HEK293 (cell line): ENCODE measurements around the gene ABTB2.

Experiments used
- CTCF ChIA-PET: fragments of 350-600 bp; formaldehyde crosslinking; extraction: SDS; loops from one replicate; lab custom pipeline; 2021; ENCODE audit warnings: antibody characterized with exemption; lab: Yijun Ruan, JAX
- POLR2A ChIA-PET: fragments of 300-600 bp; formaldehyde crosslinking; extraction: SDS; loops from one replicate; lab custom pipeline; 2020; ENCODE audit warnings: antibody characterized with exemption, inconsistent platforms; lab: Yijun Ruan, JAX
- H3K27ac ChIP-seq: fragments of 200-500 bp; sonication (Bioruptor generic); 2 replicates; pipeline ENCODE4 v1.5.1; 2014; ENCODE audit warnings: low read depth, low read length, control low read depth, inconsistent platforms; ENCODE audit errors: extremely low read depth
- H3K36me3 ChIP-seq, 2 experiments: fragments of 200-500 bp in 1 of 2; sonication (Bioruptor generic) in 1 of 2; 1 replicate in 1 of 2; 2 replicates in 1 of 2; pipeline ENCODE4 v1.5.1; 2014 to 2017; ENCODE audit warnings: inconsistent platforms in 2 of 2, low read length in 2 of 2; ENCODE audit not compliant: control insufficient read depth in 2 of 2, insufficient read depth in 1 of 2
- H3K4me1 ChIP-seq: fragments of 200-500 bp; sonication (Bioruptor generic); 2 replicates; pipeline ENCODE4 v1.5.1; 2014; ENCODE audit warnings: mild to moderate bottlenecking, low read length, inconsistent platforms; ENCODE audit not compliant: control insufficient read depth, insufficient read depth
- H3K4me3 ChIP-seq: 2 replicates; pipeline ENCODE4 v1.5.1; 2011; ENCODE audit warnings: low read depth, mild to moderate bottlenecking, control low read depth, low read length, moderate library complexity
- H3K9me3 ChIP-seq: fragments of 200-500 bp; sonication (Bioruptor generic); 2 replicates; pipeline ENCODE4 v1.5.1; 2014; ENCODE audit warnings: low read depth, low read length, inconsistent platforms; ENCODE audit not compliant: control insufficient read depth, insufficient read depth
- HIC1 ChIP-seq: fragments of 450-650 bp; formaldehyde crosslinking; IDR thresholded peaks from 2 replicates; pipeline ENCODE4 v1.5.1; 2016; ENCODE audit warnings: missing biosample characterization, missing genetic modification characterization
- INSM2 ChIP-seq: fragments of 450-650 bp; formaldehyde crosslinking; IDR thresholded peaks from 2 replicates; pipeline ENCODE4 v1.5.1; 2016; ENCODE audit warnings: missing biosample characterization, missing genetic modification characterization
- PRDM6 ChIP-seq: fragments of 450-650 bp; formaldehyde crosslinking; IDR thresholded peaks from 2 replicates; pipeline ENCODE4 v1.5.1; 2017; ENCODE audit warnings: missing biosample characterization, missing genetic modification characterization
- REPIN1 ChIP-seq: fragments of 450-650 bp; formaldehyde crosslinking; IDR thresholded peaks from 2 replicates; pipeline ENCODE4 v1.5.1; 2017; ENCODE audit warnings: missing biosample characterization, missing genetic modification characterization, low read depth
- TSHZ1 ChIP-seq: fragments of 450-650 bp; formaldehyde crosslinking; IDR thresholded peaks from 2 replicates; pipeline ENCODE4 v1.5.1; 2016; ENCODE audit warnings: missing biosample characterization, missing genetic modification characterization, borderline replicate concordance
- ZBTB49 ChIP-seq: fragments of 450-650 bp; formaldehyde crosslinking; IDR thresholded peaks from 2 replicates; pipeline ENCODE4 v1.5.1; 2016; ENCODE audit warnings: missing biosample characterization, missing genetic modification characterization, low read depth
- ZNF175 ChIP-seq: fragments of 450-650 bp; formaldehyde crosslinking; IDR thresholded peaks from 2 replicates; pipeline ENCODE4 v1.5.1; 2016; ENCODE audit warnings: missing biosample characterization, missing genetic modification characterization
- ZNF24 ChIP-seq: fragments of 450-650 bp; formaldehyde crosslinking; IDR thresholded peaks from 2 replicates; pipeline ENCODE4 v1.5.1; 2016; ENCODE audit warnings: missing biosample characterization, missing genetic modification characterization
- ZNF292 ChIP-seq: fragments of 450-650 bp; formaldehyde crosslinking; IDR thresholded peaks from 2 replicates; pipeline ENCODE4 v1.5.1; 2016; ENCODE audit warnings: low read depth, missing biosample characterization, missing genetic modification characterization, borderline replicate concordance
- ZNF366 ChIP-seq: fragments of 450-650 bp; formaldehyde crosslinking; conservative IDR thresholded peaks from 2 replicates; pipeline ENCODE4 v1.5.1; 2016; ENCODE audit warnings: missing biosample characterization, missing genetic modification characterization
- ZNF423 ChIP-seq: fragments of 450-650 bp; formaldehyde crosslinking; IDR thresholded peaks from 2 replicates; pipeline ENCODE4 v1.5.1; 2016; ENCODE audit warnings: missing biosample characterization, missing genetic modification characterization
- ZNF426 ChIP-seq: fragments of 450-650 bp; formaldehyde crosslinking; IDR thresholded peaks from 2 replicates; pipeline ENCODE4 v1.5.1; 2017; ENCODE audit warnings: missing biosample characterization, missing genetic modification characterization, mild to moderate bottlenecking, inconsistent platforms, moderate library complexity
- ZNF510 ChIP-seq: fragments of 450-650 bp; formaldehyde crosslinking; IDR thresholded peaks from 2 replicates; pipeline ENCODE4 v1.5.1; 2018; ENCODE audit warnings: mild to moderate bottlenecking, missing genetic modification characterization, missing biosample characterization; ENCODE audit not compliant: insufficient replicate concordance
- ZNF571 ChIP-seq: fragments of 450-650 bp; formaldehyde crosslinking; IDR thresholded peaks from 2 replicates; pipeline ENCODE4 v1.5.0; 2017; ENCODE audit warnings: missing biosample characterization, missing genetic modification characterization
- ZNF585B ChIP-seq: fragments of 450-650 bp; formaldehyde crosslinking; IDR thresholded peaks from 2 replicates; pipeline ENCODE4 v1.5.1; 2016; ENCODE audit warnings: missing biosample characterization, missing genetic modification characterization
- ZNF654 ChIP-seq: fragments of 450-650 bp; formaldehyde crosslinking; IDR thresholded peaks from 2 replicates; pipeline ENCODE4 v1.5.1; 2016; ENCODE audit warnings: low read depth, missing biosample characterization, missing genetic modification characterization
- ZNF692 ChIP-seq: fragments of 450-650 bp; formaldehyde crosslinking; IDR thresholded peaks from 2 replicates; pipeline ENCODE4 v1.5.1; 2016; ENCODE audit warnings: missing biosample characterization, missing genetic modification characterization

ABTB2 gene

GRCh38 chr11:34308049-34308912, 49.5 kb downstream of the ABTB2 start:
- Histone ChIP-seq H3K4me1 (no peaks in the 10 kb centered on the region), H3K9me3 (no peaks in the 10 kb centered on the region), H3K36me3 (no peaks in the 10 kb centered on the region), H3K4me3 (no peak overlapping the region), H3K27ac (no peak overlapping the region)
- ChIA-PET CTCF (interaction anchor here (0.6 kb wide), 1 partner anchor 1683 kb away, joined by 3 read pairs; no protein-coding TSS in a partner anchor), POLR2A (no interaction called here)
- TF ChIP-seq ZNF366 (tag by site-specific recombination) = no peak
- no peak for TF ChIP-seq ZNF24 (tag by site-specific recombination)
- no peak for TF ChIP-seq ZNF692 (tag by site-specific recombination)
- TF ChIP-seq INSM2 (tag by site-specific recombination) = no peak
- TF ChIP-seq REPIN1 (tag by site-specific recombination) = no peak
- TF ChIP-seq PRDM6 (tag by site-specific recombination) = no peak
- no peak for TF ChIP-seq TSHZ1
- no peak for TF ChIP-seq ZBTB49 (tag by site-specific recombination)
- no peak for TF ChIP-seq ZNF423 (tag by site-specific recombination)
- TF ChIP-seq ZNF510 (tag by site-specific recombination) = no peak
- no peak for TF ChIP-seq ZNF292 (tag by site-specific recombination)
- no peak for TF ChIP-seq ZNF654
- no peak for TF ChIP-seq HIC1 (tag by site-specific recombination)
- no peak for TF ChIP-seq ZNF585B (tag by site-specific recombination)
- no peak for TF ChIP-seq ZNF175 (tag by site-specific recombination)
- no peak for TF ChIP-seq ZNF571 (tag by site-specific recombination)
- TF ChIP-seq ZNF426 = no peak
- TF ChIP-seq, all 188 proteins: peak for 0
